HepG2 (cell line): ENCODE data around the gene ARPIN.
A peak's percentile ranks its signal among the peaks of the same experiment; 100 is the strongest.

ENCODE experiments used
- DNMT3B ChIP-seq: conservative IDR thresholded peaks from 2 replicates; pipeline ENCODE4 v1.6.1; 2016; ENCODE audit warnings: missing biosample characterization, control low read depth
- GATAD2A ChIP-seq: IDR thresholded peaks from 2 replicates; pipeline ENCODE4 v1.6.1; 2016
- MEIS2 ChIP-seq: sonication (generic); formaldehyde crosslinking; IDR thresholded peaks from 2 replicates; pipeline ENCODE4 v1.9.0; 2021; ENCODE audit warnings: mild to moderate bottlenecking, missing genetic modification reagents
- POLR2AphosphoS5 ChIP-seq: IDR thresholded peaks from 2 replicates; pipeline ENCODE4 v1.6.1; 2012; ENCODE audit warnings: low read depth, low read length
- ZFP41 ChIP-seq: sonication (generic); formaldehyde crosslinking; IDR thresholded peaks from 2 replicates; pipeline ENCODE4 v1.4.0; 2020; ENCODE audit warnings: mild to moderate bottlenecking, missing genetic modification reagents, borderline replicate concordance
- ZKSCAN8 ChIP-seq: IDR thresholded peaks from 2 replicates; pipeline ENCODE4 v1.6.1; 2016; ENCODE audit warnings: borderline replicate concordance, missing genetic modification reagents, missing compliant biosample characterization
- ZNF282 ChIP-seq: fragments of 450-650 bp; IDR thresholded peaks from 2 replicates; pipeline ENCODE4 v1.6.1; 2018; ENCODE audit not compliant: partially characterized antibody
- ZNF773 ChIP-seq: sonication (generic); formaldehyde crosslinking; IDR thresholded peaks from 2 replicates; pipeline ENCODE4 v1.4.0; 2020; ENCODE audit warnings: missing genetic modification reagents, borderline replicate concordance
- TF ChIP-seq, protein P1 (sequence below), 2 experiments: IDR thresholded peaks; 2 replicates each; pipeline ENCODE4 v1.6.1; 2011 to 2012; ENCODE audit warnings: low read length in 2 of 2, borderline replicate concordance in 1 of 2, low read depth in 1 of 2, mild to moderate bottlenecking in 1 of 2, moderate library complexity in 1 of 2
- TF ChIP-seq, protein P2 (sequence below): sonication (generic); formaldehyde crosslinking; IDR thresholded peaks from 2 replicates; pipeline ENCODE4 v1.4.0; 2020; ENCODE audit warnings: missing genetic modification reagents
- TF ChIP-seq, protein P3 (sequence below): sonication (generic); formaldehyde crosslinking; IDR thresholded peaks from 2 replicates; pipeline ENCODE4 v1.4.0; 2020; ENCODE audit warnings: mild to moderate bottlenecking, missing genetic modification reagents
- TF ChIP-seq, protein P4 (sequence below): sonication (generic); formaldehyde crosslinking; IDR thresholded peaks from 2 replicates; pipeline ENCODE4 v1.5.0; 2020; ENCODE audit warnings: mild to moderate bottlenecking, missing genetic modification reagents
- TF ChIP-seq, protein P5 (sequence below): sonication (generic); formaldehyde crosslinking; IDR thresholded peaks from 2 replicates; pipeline ENCODE4 v1.5.0; 2020; ENCODE audit warnings: mild to moderate bottlenecking, missing genetic modification reagents, moderate library complexity

DNA sequence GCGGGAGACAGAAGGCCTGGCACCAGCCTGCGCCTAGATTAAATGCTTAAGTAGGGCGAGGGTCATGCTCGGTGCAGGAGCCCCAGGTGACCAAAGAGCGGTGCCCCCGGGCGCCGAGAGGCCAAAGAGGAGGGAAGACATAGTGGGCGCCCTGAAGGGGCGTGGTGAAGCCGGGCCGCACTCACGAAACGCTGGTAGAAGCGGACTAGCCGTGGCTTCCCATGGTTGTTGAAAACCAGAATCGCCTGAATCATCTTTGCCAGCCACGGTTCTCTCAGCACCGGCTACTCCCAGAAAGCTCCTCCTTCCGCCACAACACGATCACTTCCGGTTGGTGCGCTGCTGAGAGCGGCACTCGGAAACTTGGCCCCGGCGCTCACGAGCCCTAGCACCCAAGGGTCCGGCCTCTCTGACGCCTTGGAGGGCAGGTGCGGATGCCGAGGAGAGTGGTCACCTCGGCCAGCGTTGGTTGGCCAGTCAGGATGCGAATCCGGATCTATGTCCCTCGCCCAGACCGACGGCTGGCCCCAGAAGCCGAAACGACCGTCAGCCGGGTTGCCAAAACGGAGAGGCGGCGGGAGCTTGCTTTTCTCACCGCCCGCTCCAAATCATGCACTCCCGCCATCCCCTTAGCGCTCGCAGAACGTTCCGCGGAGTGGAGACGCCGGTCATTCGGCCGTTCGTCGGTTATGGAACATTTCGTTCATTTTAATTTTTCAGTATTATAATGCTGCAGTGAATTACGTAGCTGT, 18.9 kb downstream of the ARPIN start, which contains the start of gene AP3S2:
- TF ChIP-seq DNMT3B (CRISPR knock-in tag): no peak
- TF ChIP-seq, protein P1, sequence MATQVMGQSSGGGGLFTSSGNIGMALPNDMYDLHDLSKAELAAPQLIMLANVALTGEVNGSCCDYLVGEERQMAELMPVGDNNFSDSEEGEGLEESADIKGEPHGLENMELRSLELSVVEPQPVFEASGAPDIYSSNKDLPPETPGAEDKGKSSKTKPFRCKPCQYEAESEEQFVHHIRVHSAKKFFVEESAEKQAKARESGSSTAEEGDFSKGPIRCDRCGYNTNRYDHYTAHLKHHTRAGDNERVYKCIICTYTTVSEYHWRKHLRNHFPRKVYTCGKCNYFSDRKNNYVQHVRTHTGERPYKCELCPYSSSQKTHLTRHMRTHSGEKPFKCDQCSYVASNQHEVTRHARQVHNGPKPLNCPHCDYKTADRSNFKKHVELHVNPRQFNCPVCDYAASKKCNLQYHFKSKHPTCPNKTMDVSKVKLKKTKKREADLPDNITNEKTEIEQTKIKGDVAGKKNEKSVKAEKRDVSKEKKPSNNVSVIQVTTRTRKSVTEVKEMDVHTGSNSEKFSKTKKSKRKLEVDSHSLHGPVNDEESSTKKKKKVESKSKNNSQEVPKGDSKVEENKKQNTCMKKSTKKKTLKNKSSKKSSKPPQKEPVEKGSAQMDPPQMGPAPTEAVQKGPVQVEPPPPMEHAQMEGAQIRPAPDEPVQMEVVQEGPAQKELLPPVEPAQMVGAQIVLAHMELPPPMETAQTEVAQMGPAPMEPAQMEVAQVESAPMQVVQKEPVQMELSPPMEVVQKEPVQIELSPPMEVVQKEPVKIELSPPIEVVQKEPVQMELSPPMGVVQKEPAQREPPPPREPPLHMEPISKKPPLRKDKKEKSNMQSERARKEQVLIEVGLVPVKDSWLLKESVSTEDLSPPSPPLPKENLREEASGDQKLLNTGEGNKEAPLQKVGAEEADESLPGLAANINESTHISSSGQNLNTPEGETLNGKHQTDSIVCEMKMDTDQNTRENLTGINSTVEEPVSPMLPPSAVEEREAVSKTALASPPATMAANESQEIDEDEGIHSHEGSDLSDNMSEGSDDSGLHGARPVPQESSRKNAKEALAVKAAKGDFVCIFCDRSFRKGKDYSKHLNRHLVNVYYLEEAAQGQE (IDR thresholded peaks at IDR 0.05; ENCODE audit: borderline replicate concordance in 1 of 2, low read depth in 1 of 2, low read length in 2 of 2): peak in 1 of 2 experiments; percentile 59; a peak in 1 of 4 replicates
- TF ChIP-seq ZKSCAN8 (CRISPR knock-in tag): peak; percentile 79; the same call in 1 of the 2 replicates
- TF ChIP-seq, protein P2, sequence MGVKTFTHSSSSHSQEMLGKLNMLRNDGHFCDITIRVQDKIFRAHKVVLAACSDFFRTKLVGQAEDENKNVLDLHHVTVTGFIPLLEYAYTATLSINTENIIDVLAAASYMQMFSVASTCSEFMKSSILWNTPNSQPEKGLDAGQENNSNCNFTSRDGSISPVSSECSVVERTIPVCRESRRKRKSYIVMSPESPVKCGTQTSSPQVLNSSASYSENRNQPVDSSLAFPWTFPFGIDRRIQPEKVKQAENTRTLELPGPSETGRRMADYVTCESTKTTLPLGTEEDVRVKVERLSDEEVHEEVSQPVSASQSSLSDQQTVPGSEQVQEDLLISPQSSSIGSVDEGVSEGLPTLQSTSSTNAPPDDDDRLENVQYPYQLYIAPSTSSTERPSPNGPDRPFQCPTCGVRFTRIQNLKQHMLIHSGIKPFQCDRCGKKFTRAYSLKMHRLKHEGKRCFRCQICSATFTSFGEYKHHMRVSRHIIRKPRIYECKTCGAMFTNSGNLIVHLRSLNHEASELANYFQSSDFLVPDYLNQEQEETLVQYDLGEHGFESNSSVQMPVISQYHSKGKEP (CRISPR knock-in tag): 0 out of 2 replicates have a peak, but pooled peaks have one; percentile 69
- peak; percentile 86 for TF ChIP-seq GATAD2A
- TF ChIP-seq, protein P3, sequence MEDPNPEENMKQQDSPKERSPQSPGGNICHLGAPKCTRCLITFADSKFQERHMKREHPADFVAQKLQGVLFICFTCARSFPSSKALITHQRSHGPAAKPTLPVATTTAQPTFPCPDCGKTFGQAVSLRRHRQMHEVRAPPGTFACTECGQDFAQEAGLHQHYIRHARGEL: no peak
- TF ChIP-seq, protein P4, sequence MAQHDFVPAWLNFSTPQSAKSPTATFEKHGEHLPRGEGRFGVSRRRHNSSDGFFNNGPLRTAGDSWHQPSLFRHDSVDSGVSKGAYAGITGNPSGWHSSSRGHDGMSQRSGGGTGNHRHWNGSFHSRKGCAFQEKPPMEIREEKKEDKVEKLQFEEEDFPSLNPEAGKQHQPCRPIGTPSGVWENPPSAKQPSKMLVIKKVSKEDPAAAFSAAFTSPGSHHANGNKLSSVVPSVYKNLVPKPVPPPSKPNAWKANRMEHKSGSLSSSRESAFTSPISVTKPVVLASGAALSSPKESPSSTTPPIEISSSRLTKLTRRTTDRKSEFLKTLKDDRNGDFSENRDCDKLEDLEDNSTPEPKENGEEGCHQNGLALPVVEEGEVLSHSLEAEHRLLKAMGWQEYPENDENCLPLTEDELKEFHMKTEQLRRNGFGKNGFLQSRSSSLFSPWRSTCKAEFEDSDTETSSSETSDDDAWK: no peak
- TF ChIP-seq, protein P5, sequence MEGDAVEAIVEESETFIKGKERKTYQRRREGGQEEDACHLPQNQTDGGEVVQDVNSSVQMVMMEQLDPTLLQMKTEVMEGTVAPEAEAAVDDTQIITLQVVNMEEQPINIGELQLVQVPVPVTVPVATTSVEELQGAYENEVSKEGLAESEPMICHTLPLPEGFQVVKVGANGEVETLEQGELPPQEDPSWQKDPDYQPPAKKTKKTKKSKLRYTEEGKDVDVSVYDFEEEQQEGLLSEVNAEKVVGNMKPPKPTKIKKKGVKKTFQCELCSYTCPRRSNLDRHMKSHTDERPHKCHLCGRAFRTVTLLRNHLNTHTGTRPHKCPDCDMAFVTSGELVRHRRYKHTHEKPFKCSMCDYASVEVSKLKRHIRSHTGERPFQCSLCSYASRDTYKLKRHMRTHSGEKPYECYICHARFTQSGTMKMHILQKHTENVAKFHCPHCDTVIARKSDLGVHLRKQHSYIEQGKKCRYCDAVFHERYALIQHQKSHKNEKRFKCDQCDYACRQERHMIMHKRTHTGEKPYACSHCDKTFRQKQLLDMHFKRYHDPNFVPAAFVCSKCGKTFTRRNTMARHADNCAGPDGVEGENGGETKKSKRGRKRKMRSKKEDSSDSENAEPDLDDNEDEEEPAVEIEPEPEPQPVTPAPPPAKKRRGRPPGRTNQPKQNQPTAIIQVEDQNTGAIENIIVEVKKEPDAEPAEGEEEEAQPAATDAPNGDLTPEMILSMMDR (CRISPR knock-in tag): no peak; the same call in none of the 2 replicates
- peak; percentile 97; the same call in 1 of the 2 replicates for TF ChIP-seq ZFP41 (CRISPR knock-in tag)
- TF ChIP-seq POLR2AphosphoS5: peak; percentile 82
- peak; percentile 81 for TF ChIP-seq ZNF773 (CRISPR knock-in tag)
- TF ChIP-seq MEIS2 (CRISPR knock-in tag): no peak; the same call in 1 of the 2 replicates
- TF ChIP-seq ZNF282: no peak
